ENCODE measurements around the gene ADPRM.

The ADPRM gene, protein sequence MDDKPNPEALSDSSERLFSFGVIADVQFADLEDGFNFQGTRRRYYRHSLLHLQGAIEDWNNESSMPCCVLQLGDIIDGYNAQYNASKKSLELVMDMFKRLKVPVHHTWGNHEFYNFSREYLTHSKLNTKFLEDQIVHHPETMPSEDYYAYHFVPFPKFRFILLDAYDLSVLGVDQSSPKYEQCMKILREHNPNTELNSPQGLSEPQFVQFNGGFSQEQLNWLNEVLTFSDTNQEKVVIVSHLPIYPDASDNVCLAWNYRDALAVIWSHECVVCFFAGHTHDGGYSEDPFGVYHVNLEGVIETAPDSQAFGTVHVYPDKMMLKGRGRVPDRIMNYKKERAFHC

DNA sequence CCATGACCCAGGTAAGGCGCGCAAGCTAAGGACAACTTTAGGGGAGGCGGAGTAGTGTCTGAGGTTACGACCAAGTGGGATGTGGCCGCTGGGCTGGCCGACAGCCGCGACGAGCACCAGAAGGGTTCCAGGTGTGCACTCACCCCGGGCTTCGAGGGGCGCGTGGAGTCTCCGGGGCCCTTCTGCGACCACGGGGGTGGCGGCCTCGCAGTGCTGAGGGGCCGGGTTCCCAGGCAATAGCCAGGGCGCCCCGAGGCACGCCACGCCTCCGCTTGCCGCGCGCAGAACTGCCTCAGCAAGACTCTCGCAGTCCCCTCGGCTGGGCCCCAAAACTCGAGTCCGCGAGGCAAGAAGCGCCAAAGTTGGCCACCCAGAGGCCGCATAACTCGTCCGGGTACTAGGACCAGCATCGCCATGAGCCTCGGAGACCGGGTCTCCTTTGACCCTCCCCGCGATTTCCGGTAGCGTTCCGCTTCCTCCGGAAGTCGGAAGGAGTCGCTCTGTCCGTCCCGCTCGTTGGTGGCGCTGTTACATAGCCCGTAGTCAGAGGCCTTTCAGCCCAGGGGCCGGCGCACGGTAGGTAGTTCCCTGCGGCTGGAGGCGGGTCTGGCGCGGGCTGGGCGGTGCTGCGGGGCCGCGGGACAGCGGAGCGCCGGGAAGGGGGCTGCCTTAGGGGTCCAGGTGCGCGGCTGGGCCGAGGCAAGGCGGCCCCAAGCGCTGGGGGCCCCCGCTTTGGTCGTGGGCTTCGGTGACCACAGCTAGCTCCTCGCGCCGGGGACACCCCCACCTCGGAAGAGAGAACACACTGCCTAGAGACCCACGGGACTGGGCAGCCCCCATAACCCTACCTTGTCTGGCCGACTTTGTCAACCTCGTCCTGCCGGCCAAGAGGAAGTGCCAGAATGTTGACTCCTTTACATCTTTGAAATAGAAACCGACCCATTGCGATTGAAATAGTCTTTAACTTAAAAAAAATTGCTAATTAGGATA is at the start of gene ADPRM, which contains the start of gene SCO1:
Gene ADPRM, plus strand, starts transcription at position 503 of the 990 bp plus-strand sequence. CDS start 7,333 bp downstream, outside the sequence.
Gene SCO1, minus strand, starts transcription at position 442 of the 990 bp plus-strand sequence. Its CDS starts 26 bp downstream, at position 416.
- TF ChIP-seq JUND (IDR thresholded peaks at IDR 0.05; ENCODE audit: low read depth) = no peak
- peak; percentile 76 to 91 for DNase-seq (ENCODE audit: low read depth in 1 of 2, low spot score in 1 of 2)
- in situ Hi-C loops (cut with HindIII; ENCODE audit: low pct_unique_long_range_greater_than_20kb, low sequenced_read_pairs) = no loop called here

DNA sequence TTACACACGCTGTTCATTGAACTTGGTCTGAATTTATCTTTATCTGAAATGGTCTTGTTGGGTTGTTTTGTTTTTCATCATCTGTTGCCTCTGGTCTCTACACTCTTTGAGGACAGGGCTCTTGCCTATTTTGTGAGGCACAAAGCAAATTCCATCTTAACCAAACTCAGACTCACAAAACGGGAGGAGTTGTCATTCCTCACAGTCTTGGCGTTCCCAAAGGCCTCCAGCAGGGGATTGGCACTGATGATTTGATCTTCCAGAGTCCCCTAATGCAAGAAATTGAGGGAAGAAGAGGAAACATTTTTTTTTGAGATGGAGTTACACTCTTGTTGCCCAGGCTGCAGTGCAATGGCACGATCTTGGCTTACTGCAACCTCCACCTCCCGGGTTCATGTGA is 49.0 kb upstream of the ADPRM start:
- TF ChIP-seq JUND (IDR thresholded peaks at IDR 0.05; ENCODE audit: low read depth) = no peak
- DNase-seq (ENCODE audit: low read depth in 1 of 2, low spot score in 1 of 2) = no peak
- in situ Hi-C loops (cut with HindIII; ENCODE audit: low pct_unique_long_range_greater_than_20kb, low sequenced_read_pairs) = no loop called here

DNA sequence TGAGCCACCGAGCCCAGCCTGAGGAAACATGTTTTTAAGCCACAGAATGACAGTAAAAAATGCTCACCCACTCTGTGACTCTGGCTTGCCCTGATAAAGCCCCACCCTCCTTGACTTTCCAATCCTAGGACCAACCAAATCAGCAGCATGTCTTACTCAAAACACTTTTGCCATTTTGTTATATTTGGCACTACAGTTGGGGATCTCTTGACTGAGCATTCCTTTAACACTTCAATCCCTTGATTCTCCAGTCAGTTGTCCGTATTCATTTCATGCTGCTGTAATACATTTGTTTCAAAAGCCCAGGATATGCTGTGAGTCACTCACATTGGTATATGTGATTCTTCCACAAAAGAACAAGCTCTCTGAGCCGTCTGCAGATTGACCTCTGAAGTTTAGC is 48.4 kb upstream of the ADPRM start:
- no peak for DNase-seq (ENCODE audit: low read depth in 1 of 2, low spot score in 1 of 2)
- TF ChIP-seq JUND (IDR thresholded peaks at IDR 0.05; ENCODE audit: low read depth) = no peak
- in situ Hi-C loops (cut with HindIII; ENCODE audit: low pct_unique_long_range_greater_than_20kb, low sequenced_read_pairs) = no loop called here

DNA sequence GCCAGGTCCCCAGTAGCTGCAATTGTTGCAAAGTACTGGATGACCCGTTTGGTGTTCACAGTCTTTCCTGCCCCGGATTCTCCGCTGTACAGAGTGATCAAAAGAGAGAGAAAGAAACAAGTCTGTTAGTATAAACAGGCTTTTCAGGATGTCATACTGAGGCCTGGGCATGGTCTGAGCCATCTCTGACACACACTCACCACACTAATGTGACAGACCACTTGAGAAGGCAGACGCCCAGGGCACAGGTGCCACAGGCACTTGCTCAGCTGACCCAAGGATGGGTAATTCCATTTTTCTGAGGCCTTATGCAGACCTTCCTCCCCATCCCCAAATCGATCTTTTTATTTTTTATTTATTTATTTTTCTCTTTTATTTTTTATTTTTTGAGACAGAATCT is 47.8 kb upstream of the ADPRM start:
- TF ChIP-seq JUND (IDR thresholded peaks at IDR 0.05; ENCODE audit: low read depth) = no peak

DNA sequence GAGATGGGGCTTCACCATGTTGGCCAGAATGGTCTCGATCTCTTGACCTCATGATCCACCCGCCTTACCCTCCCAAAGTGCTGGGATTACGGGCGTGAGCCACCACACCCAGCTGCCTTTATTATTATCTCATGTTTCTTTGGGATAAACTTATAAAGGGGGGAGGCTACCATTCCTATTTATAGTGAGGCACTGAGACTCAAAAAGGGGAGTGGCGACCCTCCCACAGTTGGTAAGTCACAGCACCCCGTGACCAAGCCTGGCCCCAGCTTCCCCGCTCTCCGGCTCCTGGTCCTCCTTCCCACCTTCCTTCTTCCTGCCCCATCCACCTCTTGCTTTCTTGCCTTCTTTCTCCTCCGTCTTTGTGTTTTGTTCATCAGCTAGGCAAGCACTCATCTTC is 45.5 kb upstream of the ADPRM start:
- TF ChIP-seq JUND (IDR thresholded peaks at IDR 0.05; ENCODE audit: low read depth) = no peak
- in situ Hi-C loops (cut with HindIII; ENCODE audit: low pct_unique_long_range_greater_than_20kb, low sequenced_read_pairs) = no loop called here
- DNase-seq (ENCODE audit: low read depth in 1 of 2, low spot score in 1 of 2) = no peak

More for the DNA sequence above, 47.8 kb upstream of the ADPRM start:
- in situ Hi-C loops (cut with HindIII; ENCODE audit: low pct_unique_long_range_greater_than_20kb, low sequenced_read_pairs) = no loop called here
- no peak for DNase-seq (ENCODE audit: low read depth in 1 of 2, low spot score in 1 of 2)

DNA sequence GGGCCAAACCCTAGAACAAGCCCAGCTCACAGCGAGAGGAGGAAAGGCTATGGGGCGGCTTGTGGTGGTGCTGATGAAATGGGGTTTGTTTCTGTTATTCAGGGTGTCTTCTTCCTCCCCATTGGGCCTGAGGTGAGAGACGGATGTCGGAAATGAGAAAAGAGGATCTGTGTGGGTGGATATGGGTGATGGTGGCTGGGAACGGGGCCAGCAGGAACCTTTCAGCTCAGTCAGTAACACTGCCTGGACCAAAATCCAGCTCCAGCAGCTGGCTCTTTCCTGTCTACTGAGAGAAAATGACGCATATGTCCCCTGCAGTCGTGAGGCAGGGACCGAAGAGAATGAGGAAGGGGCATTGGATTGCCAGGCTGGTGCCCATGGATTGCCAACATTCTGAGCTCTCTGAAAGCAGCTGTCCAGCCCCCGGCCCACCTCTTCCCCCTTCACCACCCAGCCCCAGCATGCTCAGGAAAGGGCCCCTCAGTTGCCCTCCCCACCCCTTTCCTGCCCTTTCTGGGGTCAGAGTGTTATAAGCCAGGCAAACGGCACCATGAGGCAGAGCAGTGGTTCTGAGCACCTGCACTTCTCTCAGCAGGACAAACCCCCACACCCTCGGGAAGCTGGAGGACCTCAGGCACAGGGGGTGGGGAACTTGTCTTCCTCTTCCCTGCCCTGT is 44.3 kb upstream of the ADPRM start:
- DNase-seq (ENCODE audit: low read depth in 1 of 2, low spot score in 1 of 2) = no peak
- in situ Hi-C loops (cut with HindIII; ENCODE audit: low pct_unique_long_range_greater_than_20kb, low sequenced_read_pairs) = no loop called here

DNA sequence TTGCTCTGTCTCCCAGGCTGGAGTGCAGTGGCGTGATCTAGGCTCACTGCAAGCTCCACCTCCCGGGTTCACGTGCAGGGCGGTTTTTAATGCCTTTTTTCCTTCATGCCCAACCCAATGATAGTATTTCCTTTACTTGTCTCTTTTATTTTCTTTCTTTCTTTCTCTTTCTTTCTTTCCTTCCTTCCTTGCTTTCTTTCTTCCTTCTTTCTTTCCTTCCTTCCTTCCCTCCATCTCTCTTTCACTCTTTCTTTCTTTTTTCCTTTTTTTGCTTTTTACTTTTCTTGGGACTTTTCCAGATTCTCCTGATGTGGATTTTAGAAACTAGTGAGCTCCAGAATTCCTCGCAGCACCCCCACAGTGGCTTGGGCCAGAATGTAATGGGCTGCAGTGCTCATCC is 43.4 kb upstream of the ADPRM start:
- in situ Hi-C loops (cut with HindIII; ENCODE audit: low pct_unique_long_range_greater_than_20kb, low sequenced_read_pairs) = no loop called here
- no peak for DNase-seq (ENCODE audit: low read depth in 1 of 2, low spot score in 1 of 2)
- TF ChIP-seq JUND (IDR thresholded peaks at IDR 0.05; ENCODE audit: low read depth) = no peak

More for the DNA sequence above, 44.3 kb upstream of the ADPRM start:
- TF ChIP-seq JUND (IDR thresholded peaks at IDR 0.05; ENCODE audit: low read depth) = no peak

DNA sequence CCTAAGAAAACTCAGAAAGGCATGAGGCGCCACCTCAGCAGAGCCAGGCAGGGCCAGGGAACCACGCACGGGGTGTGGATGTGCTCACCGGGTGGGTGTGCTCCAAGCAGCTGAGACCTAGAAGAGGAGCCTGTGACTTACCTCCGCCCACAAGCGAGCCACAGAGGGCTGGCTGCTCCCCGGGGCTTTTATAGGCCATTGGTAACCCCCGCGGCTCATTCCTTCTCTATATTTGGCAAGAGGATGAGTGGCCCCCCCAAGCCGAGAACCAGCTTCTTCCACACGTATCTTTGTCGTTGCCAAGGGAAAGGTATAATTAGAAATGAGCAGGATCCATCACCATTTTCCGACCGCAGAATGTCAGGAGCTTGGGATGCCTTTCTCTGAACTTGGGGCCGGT is 40.2 kb upstream of the ADPRM start, which contains the start of gene MYH3:
Gene MYH3, minus strand, starts transcription at position 162 of the 400 bp plus-strand sequence. CDS start 2,245 bp downstream, outside the sequence.
- in situ Hi-C loops (cut with HindIII; ENCODE audit: low pct_unique_long_range_greater_than_20kb, low sequenced_read_pairs) = no loop called here
- DNase-seq (ENCODE audit: low read depth in 1 of 2, low spot score in 1 of 2) = no peak
- TF ChIP-seq JUND (IDR thresholded peaks at IDR 0.05; ENCODE audit: low read depth) = no peak

DNA sequence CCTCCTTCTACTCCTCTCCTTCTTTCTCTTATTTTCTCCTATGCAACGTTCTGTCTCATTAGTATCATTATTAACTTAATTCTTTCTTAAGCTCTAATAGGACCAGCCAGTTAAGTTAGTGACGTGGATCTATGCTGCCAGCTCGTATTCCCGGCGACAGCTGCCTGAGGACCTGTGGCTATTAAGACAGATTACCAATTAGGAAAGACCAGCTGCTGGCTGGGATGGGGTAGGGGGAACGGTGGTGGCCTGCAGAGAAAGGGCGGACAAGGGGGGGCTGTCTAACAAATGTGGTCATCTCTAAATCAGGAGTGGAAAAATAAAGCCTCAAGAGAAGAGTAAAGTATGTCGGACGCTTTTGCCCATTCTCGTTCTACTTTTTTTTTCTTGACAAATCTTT is 39.5 kb upstream of the ADPRM start:
- no peak for DNase-seq (ENCODE audit: low read depth in 1 of 2, low spot score in 1 of 2)
- in situ Hi-C loops (cut with HindIII; ENCODE audit: low pct_unique_long_range_greater_than_20kb, low sequenced_read_pairs) = no loop called here
- no peak for TF ChIP-seq JUND (IDR thresholded peaks at IDR 0.05; ENCODE audit: low read depth)

DNA sequence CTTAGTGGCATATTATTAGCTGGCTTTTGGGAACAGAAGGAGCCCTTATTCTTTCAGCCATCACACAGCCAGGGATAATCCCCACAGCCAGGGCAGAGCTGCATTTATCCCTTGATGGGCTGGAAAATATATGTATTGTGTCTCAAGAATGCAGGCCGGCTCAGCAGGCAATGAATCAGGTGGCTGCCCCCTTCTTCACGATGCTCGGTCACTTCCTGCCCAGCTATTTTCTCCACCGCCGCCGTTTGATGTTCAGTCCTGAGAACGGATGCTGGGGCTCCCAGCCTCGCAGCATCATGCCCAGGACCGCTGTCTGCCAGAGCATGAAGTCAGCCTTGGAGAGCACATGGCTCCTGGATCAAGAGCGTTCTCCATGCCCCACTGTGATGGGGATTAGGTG is 36.0 kb upstream of the ADPRM start:
- DNase-seq (ENCODE audit: low read depth in 1 of 2, low spot score in 1 of 2) = no peak
- in situ Hi-C loops (cut with HindIII; ENCODE audit: low pct_unique_long_range_greater_than_20kb, low sequenced_read_pairs) = no loop called here

DNA sequence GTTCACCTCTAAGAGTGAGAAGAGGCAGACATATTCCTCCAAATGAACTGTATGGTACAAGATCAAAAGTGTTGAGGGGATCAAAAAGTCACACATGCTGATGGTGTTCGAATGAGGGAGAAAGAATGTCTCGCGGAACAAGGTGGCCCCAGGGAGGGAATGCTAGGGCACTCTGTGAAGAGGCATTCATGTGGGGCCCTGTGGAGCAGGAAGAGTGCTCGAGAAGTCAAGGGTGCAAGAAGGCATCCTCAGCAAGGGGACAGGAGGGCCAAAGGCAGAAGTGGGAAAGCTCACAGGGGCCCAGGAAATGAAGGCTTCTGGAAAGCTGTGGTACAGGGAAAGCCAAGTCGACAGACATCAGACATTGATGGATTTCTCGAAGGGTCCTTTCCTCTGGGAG is 34.2 kb upstream of the ADPRM start:
- in situ Hi-C loops (cut with HindIII; ENCODE audit: low pct_unique_long_range_greater_than_20kb, low sequenced_read_pairs) = no loop called here
- no peak for DNase-seq (ENCODE audit: low read depth in 1 of 2, low spot score in 1 of 2)
- no peak for TF ChIP-seq JUND (IDR thresholded peaks at IDR 0.05; ENCODE audit: low read depth)

More for the DNA sequence above, 36.0 kb upstream of the ADPRM start:
- TF ChIP-seq JUND (IDR thresholded peaks at IDR 0.05; ENCODE audit: low read depth) = no peak

DNA sequence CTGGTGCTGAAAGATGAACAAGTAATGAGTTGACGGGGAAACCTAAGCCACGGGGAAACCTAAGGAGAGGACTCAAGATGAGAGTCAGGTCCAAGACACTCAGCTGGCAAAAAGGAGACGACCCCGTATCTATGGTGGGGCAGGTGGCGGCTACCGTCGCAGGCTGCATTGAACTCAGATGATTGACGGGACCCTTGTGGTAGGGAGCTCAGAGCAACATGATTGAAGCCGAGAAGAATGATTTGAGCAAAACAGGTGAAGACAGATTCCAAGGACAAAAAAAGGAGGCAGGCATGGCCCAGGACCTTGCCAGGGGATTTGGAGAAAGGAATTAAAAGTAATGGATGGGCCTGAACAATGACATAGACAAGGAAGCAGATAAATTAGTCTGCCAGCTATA is 32.8 kb upstream of the ADPRM start:
- in situ Hi-C loops (cut with HindIII; ENCODE audit: low pct_unique_long_range_greater_than_20kb, low sequenced_read_pairs) = no loop called here
- no peak for DNase-seq (ENCODE audit: low read depth in 1 of 2, low spot score in 1 of 2)
- TF ChIP-seq JUND (IDR thresholded peaks at IDR 0.05; ENCODE audit: low read depth) = no peak
